GM21737 (cell line): ENCODE data around the gene ERGIC2.
"Not testable (repeated sequence)": the region's sequence is repeated elsewhere in the genome, so short reads cannot be mapped to it uniquely, and the experiment has no call there.

ENCODE experiments used
- ATAC-seq: cut with Tn5 transposase; IDR thresholded peaks from one replicate; pipeline ENCODE4 v1.9.1; 2021; ENCODE audit warnings: mild to moderate bottlenecking, moderate library complexity; ENCODE audit not compliant: unreplicated experiment

Gene ERGIC2

DNA sequence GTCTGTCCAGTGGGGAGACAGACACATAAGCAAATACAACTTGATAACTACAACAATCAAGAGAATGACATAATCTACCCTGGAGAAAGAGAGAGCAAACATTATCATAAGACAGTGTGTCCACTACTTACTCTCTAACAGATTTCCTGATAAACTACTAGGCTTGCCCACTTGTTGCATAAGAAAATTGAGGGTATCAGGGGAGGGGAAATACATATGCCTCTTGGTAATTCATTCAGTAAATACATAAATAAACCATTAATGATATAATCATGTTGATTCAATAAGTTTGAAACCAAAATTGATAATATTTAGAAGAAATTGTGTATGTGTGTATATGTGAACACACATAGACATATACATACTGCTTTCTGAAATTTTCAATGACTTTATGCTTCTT is 76.6 kb downstream of the ERGIC2 start:
- no peak for ATAC-seq

GRCh38 chr12:29301114-29301513 is 79.9 kb downstream of the ERGIC2 start:
- no peak for ATAC-seq

DNA sequence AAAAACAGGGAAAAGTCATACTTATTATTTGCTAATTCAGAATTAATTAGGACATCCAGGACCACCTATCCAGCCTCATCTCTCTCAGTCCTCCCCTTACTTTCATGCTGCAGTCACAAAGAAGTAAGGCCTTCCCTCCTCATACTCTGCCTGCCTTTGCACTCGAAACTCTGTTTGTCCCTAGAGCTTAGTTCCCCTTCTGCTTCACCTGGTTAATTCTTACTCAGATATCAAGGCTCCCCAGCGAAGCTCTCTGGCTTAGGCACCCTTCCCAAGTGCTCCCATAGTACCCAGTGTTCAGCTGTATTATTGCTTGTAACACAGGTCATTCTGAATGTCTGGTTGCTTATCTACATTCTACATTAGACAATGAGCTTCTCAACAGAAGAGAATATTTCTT is 81.3 kb downstream of the ERGIC2 start:
- ATAC-seq = no peak

GRCh38 chr12:29291226-29291625 is 89.7 kb downstream of the ERGIC2 start:
- no peak for ATAC-seq

- ATAC-seq = not testable (repeated sequence)
Measured at GRCh38 chr12:29290475-29290874, 90.5 kb downstream of the ERGIC2 start.

GRCh38 chr12:29288031-29288430 is 92.9 kb downstream of the ERGIC2 start:
- ATAC-seq = no peak

DNA sequence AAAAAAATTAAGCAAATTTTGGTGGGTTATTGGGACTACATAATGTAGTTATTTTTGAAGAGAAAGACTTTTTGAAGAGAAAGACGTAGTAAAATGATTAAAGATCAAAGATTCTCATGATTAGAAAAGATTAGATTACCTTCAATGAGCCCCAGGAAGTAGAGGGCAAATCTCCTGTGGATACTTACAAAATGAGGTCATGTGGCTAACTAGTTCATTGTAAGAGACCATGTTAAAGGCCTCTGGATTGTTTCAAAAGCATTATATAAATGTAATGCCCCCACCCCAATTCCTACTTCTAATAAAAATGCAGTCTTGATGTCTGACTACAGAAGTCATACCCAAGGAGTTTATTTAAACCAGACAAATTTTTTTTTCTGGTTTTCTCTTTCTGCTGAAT is 93.3 kb downstream of the ERGIC2 start:
- no peak for ATAC-seq
